Right atrium auricular region (tissue), 2 donors: Measurements from ENCODE around the gene EGFLAM. TPM values are rescaled to one million over a fixed set of nuclear protein-coding genes. Genes with fewer than 3 reads are reported as not detected.

Source experiments
- DNase-seq: peaks from one replicate; pipeline ENCODE4 v3.0.0-alpha.2; 2019; ENCODE audit warnings: low spot score
- H3K27ac ChIP-seq, 2 donors: fragments of 200-600 bp; sonication (generic); 1 replicate in 1 of 2; 2 replicates in 1 of 2; pipeline ENCODE4 v1.5.1; 2016 to 2019
- H3K27me3 ChIP-seq, 2 donors: fragments of 200-600 bp; sonication (generic); one replicate each; pipeline versions ENCODE4 v1.5.1 to v1.6.0; 2017 to 2019
- H3K36me3 ChIP-seq: fragments of 200-600 bp; sonication (generic); one replicate; pipeline ENCODE4 v1.5.1; 2016
- H3K4me1 ChIP-seq, 2 donors: fragments of 200-600 bp; sonication (generic); one replicate each; pipeline versions ENCODE4 v1.5.1 to v1.6.0; 2017 to 2019
- H3K4me3 ChIP-seq, 2 donors: fragments of 200-600 bp; sonication (generic); 1 replicate in 1 of 2; 2 replicates in 1 of 2; pipeline ENCODE4 v1.5.1; 2017 to 2019; ENCODE audit warnings: mild to moderate bottlenecking in 1 of 2, moderate library complexity in 1 of 2
- H3K9me3 ChIP-seq, 2 donors: fragments of 200-600 bp; sonication (generic); one replicate each; pipeline ENCODE4 v1.5.1; 2019
- total RNA-seq, 2 donors: library from RNA; depleted of rRNA; stranded (reverse); fragments of >200 nt; gene quantifications; one replicate each; pipeline ENCODE4 v1.1.0, GENCODE V29; 2016
- TF ChIP-seq, protein P1 (sequence below), 2 donors: fragments of 200-600 bp; sonication (generic); IDR thresholded peaks; one replicate each; pipeline ENCODE4 v1.5.1; 2019; ENCODE audit warnings: antibody characterized with exemption in 2 of 2

The EGFLAM gene
- total RNA-seq, 2 donors from 2014 or later: 2.2 to 8.8 TPM

- TF ChIP-seq, protein P1, sequence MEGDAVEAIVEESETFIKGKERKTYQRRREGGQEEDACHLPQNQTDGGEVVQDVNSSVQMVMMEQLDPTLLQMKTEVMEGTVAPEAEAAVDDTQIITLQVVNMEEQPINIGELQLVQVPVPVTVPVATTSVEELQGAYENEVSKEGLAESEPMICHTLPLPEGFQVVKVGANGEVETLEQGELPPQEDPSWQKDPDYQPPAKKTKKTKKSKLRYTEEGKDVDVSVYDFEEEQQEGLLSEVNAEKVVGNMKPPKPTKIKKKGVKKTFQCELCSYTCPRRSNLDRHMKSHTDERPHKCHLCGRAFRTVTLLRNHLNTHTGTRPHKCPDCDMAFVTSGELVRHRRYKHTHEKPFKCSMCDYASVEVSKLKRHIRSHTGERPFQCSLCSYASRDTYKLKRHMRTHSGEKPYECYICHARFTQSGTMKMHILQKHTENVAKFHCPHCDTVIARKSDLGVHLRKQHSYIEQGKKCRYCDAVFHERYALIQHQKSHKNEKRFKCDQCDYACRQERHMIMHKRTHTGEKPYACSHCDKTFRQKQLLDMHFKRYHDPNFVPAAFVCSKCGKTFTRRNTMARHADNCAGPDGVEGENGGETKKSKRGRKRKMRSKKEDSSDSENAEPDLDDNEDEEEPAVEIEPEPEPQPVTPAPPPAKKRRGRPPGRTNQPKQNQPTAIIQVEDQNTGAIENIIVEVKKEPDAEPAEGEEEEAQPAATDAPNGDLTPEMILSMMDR (IDR thresholded peaks at IDR 0.05): no peak
- H3K4me3 ChIP-seq: no peak overlapping the region
- no peaks in the 10 kb centered on the region for H3K36me3 ChIP-seq
- H3K9me3 ChIP-seq: no peaks in the 10 kb centered on the region
- H3K27me3 ChIP-seq: no peaks in the 10 kb centered on the region
- H3K27ac ChIP-seq: no peak overlapping the region
- H3K4me1 ChIP-seq: no peaks in the 10 kb centered on the region
- no peak for DNase-seq
Observed at GRCh38 chr5:38316544-38317224, 58.3 kb downstream of the EGFLAM start.

DNA sequence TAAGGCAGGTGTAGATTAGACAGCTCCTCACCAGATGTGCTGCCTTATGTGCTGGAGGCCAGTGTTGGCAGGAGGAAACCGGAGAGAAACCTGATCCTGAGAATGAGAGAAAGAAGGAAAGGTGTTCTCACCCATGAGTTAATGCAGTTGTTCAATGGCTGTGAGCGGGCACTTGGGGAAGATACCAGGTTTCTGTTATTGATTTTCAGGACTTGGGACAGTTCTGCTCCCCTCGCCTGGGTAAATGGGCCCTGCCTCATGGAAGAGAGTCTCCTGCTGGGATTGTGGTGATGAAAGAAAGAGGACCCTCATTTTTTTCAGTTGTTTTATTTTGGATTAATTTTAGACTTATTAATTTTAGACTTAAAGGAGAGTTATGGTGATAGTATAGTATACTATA lies 59.5 kb downstream of the EGFLAM start:
- no peak for DNase-seq
- H3K27ac ChIP-seq: no peak overlapping the region
- no peaks in the 10 kb centered on the region for H3K4me1 ChIP-seq
- H3K27me3 ChIP-seq: no peaks in the 10 kb centered on the region
- H3K4me3 ChIP-seq: no peak overlapping the region
- no peaks in the 10 kb centered on the region for H3K9me3 ChIP-seq
- TF ChIP-seq, protein P1 (IDR thresholded peaks at IDR 0.05): no peak
- H3K36me3 ChIP-seq: no peaks in the 10 kb centered on the region

DNA sequence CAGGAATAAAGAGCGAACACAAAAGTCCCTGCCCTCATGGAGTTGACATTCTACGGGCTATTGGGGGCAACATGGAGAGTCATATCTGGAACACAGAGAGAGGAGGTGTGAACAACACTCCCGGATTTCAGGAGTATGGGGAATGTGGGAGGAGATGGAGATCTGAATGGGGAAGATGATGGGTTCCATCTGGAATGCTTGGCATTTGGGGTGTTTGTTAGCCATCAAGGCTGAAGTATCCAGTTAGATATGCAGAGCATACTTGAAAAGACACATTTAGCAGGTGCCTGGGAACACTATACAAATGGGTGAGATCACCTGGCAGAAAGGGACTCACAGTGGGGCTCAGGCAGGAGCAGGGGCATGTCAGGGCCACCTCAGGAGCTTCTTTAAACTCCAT lies 61.1 kb downstream of the EGFLAM start:
- Histone ChIP-seq H3K4me1 (no peaks in the 10 kb centered on the region), H3K4me3 (no peak overlapping the region), H3K36me3 (no peaks in the 10 kb centered on the region), H3K27ac (no peak overlapping the region), H3K9me3 (no peaks in the 10 kb centered on the region), H3K27me3 (no peaks in the 10 kb centered on the region)
- TF ChIP-seq, protein P1 (IDR thresholded peaks at IDR 0.05): no peak
- no peak for DNase-seq

- TF ChIP-seq, protein P1 (IDR thresholded peaks at IDR 0.05): no peak
- Histone ChIP-seq H3K36me3 (no peaks in the 10 kb centered on the region), H3K9me3 (no peaks in the 10 kb centered on the region), H3K4me3 (no peak overlapping the region), H3K4me1 (no peaks in the 10 kb centered on the region), H3K27ac (no peak overlapping the region), H3K27me3 (no peaks in the 10 kb centered on the region)
- DNase-seq: no peak
Observed at GRCh38 chr5:38321978-38322377, 63.6 kb downstream of the EGFLAM start.

DNA sequence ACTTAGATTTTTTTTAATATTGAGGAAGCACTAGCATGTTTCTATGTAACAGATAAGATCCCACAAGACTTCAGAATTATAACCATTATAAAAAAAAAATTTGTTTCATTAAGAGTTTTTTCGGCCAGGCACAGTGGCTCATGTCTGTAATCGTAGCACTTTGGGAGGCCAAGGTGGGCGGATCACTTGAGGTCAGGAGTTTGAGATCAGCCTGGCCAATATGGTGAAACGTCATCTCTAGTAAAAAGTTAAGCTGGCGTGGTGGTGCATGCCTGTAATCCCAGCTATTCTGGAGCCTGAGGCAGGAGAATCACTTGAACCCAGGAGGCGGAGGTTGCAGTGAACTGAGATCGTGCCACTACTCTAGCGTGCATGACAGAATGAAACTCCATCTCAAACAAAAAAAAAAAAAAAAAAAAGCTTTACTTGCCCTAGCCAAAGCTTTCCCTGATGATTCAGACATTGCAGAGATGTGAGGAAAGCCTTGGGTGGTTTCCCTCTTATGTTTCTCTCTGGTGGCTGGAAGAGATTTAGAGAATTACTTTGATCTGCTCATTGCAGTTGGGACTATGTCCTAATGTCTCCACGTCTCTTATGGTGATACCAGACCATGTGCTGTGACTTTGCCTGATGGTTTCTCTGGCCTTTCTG lies 65.4 kb downstream of the EGFLAM start:
- Histone ChIP-seq H3K4me3 (no peak overlapping the region), H3K27ac (no peak overlapping the region), H3K36me3 (no peaks in the 10 kb centered on the region), H3K4me1 (no peaks in the 10 kb centered on the region), H3K9me3 (no peaks in the 10 kb centered on the region), H3K27me3 (no peaks in the 10 kb centered on the region)
- TF ChIP-seq, protein P1 (IDR thresholded peaks at IDR 0.05): no peak
- no peak for DNase-seq
